HG03460 (cell line): Measurements from ENCODE around the gene MYL5.
A peak's percentile ranks its signal among the peaks of the same experiment; 100 is the strongest.
"Not testable (repeated sequence)": the region's sequence is repeated elsewhere in the genome, so short reads cannot be mapped to it uniquely, and the experiment has no call there.

Source experiments
- ATAC-seq: cut with Tn5 transposase; IDR thresholded peaks from one replicate; pipeline ENCODE4 v1.9.1; 2021; ENCODE audit not compliant: unreplicated experiment

MYL5 gene

DNA sequence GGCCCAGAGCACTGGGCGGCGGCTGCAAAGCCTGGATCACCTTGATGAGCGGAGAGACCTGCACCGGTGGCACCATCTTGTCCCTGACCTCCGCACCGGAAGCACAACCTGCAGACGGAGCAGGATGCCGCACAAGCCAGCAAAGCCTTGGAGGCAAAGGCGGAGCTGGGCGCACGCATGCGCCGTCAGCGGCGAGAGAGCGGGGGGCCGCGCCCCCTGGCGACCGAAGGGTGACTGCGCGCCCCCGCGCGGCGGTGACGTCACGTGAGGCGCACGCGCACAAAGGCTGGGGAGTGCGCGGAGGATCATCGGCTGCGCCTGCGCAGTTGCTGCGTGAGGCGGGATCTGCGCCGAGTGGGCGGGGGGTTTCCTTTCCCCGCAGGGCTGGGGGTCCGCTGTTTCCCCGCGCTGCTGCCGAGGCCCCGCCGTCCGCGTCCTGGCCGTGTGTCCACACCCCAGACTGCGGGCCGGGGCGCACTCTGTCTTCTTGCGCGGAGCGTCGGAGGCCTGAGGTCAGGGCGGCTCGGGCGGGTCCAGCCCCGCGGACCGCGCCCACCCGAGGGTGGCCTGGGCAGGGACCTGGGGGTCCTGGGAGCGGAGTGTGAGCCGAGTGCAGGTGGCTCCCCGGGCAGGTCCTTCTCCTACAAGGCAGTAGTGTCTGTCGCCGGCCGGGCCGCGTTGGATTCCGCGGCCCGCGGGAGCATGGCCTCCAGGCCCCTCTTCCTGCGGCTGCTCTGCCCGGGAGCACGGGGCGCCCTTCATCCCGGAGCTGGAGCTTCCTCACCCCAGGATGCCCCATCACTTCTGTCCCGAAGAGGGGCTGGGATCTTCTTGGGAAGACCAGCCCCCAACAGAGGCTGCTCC lies at the start of gene MYL5, which contains the start of gene ATP5ME:
MYL5 (plus strand) TSS at position 371 of the 864 bp plus-strand sequence. CDS start 3,485 bp downstream, outside the sequence.
ATP5ME (minus strand) TSS at position 105 of the 864 bp plus-strand sequence; CDS start at position 76, 29 bp downstream.
- ATAC-seq = peak; percentile 79

DNA sequence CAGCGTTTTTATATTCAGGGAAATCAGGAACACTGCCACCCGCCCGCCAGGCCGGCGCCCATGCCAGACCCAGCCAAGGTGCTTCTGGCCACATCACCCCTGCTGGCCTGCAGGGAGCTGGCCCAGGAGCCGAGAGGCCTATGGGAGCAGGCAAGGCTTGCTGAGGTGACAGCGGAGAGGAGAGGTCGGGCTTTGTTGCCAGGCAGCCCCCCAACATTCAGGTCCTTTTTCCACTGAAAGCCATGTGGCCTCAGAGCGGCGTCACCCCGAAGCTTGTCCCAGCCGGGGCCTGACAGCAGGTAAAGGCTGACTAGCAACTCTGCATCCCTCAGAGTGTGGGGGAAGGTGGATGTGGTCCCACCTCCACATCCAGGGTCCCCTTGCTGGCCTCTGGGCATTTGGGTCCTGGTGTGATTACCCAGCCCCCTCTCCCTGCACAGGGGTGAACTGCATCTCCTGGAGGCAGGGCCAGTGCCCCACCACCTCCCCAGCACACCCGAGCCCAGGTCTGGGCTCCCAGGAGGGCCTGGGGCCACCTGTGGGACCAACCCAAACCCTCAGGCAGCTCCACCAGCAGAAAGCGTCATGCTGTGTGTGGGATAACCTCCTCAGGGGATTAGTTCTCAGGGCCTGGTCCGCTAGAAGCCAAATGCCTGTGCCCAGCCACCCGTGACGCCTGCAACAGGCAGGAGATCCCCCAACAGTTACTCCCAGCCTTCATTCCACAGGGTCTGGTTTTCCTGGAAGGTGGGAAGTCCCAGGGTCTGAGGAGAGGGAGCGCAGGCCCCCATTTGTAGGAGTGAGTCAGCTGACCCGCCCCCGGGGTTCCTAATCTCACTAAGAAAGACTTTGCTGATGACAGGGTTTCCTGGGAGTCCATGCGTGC lies 49.4 kb upstream of the MYL5 start, which contains the start of gene PDE6B:
PDE6B (plus strand) TSS at position 869 of the 886 bp plus-strand sequence. CDS start 54 bp downstream, outside the sequence.
- no peak for ATAC-seq

- ATAC-seq = no peak
These were observed 48.6 kb upstream of the MYL5 start for GRCh38 chr4:625631-626161.

DNA sequence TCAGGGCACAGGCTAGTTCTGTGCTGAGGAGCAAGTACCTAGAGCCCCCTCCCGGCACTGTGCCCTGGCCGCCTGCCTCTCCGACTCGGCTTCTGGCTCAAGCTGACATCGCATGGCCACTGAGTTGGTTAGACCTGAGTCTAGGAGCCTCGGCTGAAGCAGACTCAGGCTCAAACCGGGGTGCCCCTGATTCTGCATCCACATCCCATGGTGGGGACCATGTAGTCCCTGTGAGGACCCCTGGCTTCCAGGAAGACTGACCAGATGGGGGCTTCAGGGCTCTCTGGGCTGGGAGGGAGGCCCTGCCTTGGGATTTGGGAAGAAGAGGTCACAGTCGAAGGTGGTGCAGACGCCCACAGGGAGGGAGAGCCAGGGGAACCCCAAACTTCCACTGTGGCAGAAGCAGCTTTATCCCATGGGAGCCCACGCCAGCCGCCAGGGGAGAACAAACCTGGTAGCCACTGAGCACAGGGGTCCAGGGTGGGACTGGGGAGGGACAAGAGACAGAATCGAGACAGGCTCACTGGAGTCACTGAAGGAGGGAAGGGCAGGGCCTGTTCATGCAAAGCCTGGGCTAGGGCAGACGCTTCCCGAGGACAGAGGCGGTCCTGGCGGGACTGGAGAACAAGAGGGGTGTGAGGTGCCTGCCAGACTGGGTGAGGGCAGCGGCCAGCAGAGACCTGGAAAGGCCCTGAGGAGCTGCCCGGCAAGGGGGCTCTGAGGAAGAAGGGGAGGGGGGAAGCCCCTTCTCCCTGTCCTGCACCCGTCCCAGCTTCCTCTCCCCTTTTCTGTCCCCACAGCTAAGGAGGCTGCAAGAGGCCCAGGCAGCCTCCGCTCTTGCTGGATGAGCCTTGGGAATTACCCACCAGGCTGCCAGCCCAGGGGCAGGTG lies 47.9 kb upstream of the MYL5 start:
- no peak for ATAC-seq

GRCh38 chr4:627347-628125 lies 46.8 kb upstream of the MYL5 start:
- ATAC-seq = no peak

- ATAC-seq = no peak
These were observed 46.0 kb upstream of the MYL5 start for GRCh38 chr4:628311-628741.

- ATAC-seq = no peak
These were observed 45.3 kb upstream of the MYL5 start for GRCh38 chr4:628821-629635.

GRCh38 chr4:629636-629914 lies 44.8 kb upstream of the MYL5 start:
- ATAC-seq = no peak

DNA sequence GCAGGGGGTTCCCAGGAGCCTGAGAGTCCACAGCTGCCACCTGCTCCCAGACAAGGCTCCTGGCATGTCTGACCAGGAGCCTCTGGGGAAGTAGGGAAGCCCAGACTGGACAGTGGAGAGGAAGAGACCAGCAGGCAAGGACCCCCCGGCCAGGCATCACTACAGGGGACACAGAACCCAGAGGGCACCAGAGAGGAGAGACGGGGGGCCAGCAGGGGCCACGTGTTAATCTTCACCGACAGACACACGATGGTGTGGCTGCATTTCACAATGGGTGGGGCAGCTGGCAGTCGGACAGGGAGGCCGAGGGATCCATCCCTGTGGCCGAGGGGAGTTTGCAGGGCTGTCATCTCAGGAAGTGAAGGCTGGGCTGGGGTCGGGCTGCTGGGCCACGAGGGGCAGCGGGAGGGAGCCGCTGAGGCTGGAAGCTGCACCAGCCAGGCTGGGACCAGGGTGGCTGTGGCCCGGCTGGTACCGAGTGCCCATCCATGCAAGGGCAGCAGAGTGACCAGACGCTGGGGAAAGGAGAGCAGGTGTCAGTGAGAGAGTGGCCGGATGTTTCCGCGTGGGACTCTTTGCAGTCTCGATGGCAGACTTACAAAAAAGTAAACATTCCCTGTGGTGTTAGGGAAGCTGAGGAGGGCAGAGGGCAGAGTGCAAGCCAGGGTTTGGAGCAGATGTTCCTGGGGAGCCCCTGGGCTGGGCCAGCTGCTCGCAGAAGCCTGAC lies 44.3 kb upstream of the MYL5 start:
- no peak for ATAC-seq

DNA sequence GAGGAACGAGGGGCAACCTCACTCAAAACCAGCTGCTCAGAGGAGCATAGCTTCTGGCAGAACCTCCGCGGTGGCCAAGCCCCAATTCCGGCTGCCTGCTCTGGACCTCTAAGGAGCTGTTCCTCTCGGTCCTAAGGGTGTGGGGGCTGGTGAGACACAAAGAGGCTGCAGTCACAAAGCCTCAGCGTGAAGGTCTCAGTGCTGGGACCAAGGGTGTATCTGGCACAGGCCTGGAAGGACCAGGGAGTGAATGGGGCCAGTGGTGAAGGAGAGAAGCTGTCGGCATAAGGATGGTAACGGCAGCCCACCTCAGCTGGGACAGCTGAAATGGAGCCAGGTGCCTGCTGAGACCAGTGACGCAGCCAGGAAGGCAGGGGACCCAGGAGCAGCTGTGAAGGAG lies 43.7 kb upstream of the MYL5 start:
- no peak for ATAC-seq

DNA sequence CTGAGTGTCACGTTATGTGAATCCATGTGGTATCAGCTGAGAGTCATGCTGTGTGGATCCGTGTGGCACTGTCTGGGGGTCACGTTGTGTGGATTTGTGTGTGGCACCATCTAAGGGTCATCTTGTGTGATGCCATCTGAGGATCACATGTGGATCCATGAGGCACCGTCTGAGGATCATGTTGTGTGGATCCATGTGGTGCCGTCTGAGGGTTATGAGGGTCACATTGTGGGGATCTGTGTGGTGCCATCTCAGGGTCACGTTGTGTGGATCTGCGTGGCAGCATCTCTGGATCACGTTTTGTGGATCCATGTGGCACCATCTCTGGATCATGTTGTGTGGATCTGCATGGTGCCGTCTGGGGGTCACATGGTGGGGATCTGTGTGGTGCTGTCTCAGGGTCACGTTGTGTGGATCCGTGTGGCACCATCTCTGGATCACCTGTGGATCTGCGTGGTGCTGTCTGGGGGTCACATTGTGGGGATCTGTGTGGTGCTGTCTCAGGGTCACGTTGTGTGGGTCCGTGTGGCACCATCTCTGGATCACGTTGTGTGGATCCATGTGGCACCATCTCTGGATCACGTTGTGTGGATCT lies 42.0 kb upstream of the MYL5 start:
- ATAC-seq = no peak

DNA sequence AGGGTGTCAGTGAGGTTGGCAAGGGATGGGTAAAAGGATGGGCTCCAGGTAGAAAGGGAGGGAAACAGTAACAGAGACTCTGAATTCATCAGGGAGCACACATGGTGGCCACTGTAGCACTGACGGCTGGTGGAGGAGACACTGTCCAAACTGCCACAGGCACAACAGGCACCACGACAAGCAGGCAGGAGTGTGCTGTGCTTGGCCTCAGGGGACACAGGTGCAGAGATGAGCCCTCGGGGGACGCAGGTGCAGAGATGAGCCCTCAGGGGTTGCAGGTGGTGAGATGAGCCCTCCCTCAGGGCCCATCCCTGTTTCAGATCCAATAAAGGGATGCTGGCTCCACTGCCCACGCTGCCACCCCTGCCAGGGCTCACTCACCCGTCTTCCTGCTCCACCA lies 41.4 kb upstream of the MYL5 start:
- no peak for ATAC-seq

DNA sequence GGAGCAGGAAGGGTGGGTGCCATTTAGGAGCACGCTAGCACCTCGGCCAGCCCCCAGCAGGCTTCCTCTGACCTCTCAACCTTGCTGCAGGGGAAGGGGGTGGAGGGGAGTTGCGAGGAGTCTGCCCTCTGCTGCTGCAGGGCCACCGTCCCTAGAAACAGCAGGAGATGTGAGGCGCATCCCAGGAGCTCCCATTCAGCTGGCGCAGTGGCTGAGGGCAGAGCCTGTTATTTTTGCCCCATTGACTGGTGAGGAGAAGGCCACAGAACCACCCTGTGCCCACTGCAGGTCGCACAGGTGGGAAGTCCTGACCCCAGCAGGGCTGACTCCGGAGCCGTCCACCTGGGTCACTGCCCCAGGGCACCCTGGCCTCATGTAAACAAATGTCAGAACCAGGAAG lies 40.9 kb upstream of the MYL5 start:
- no peak for ATAC-seq

GRCh38 chr4:633976-634598 lies 40.3 kb upstream of the MYL5 start:
- no peak for ATAC-seq

GRCh38 chr4:634599-634985 lies 39.8 kb upstream of the MYL5 start:
- ATAC-seq = no peak

- ATAC-seq = not testable (repeated sequence)
These were observed 39.1 kb upstream of the MYL5 start for GRCh38 chr4:635066-635835.
